HG03457 (cell line): ENCODE measurements around the gene INPP5A.
"Not testable (repeated sequence)": the region's sequence is repeated elsewhere in the genome, so short reads cannot be mapped to it uniquely, and the experiment has no call there.

Source experiments
- ATAC-seq: cut with Tn5 transposase; IDR thresholded peaks from one replicate; pipeline ENCODE4 v1.9.1; 2021; ENCODE audit warnings: moderate number of reproducible peaks; ENCODE audit not compliant: unreplicated experiment

The INPP5A gene

DNA sequence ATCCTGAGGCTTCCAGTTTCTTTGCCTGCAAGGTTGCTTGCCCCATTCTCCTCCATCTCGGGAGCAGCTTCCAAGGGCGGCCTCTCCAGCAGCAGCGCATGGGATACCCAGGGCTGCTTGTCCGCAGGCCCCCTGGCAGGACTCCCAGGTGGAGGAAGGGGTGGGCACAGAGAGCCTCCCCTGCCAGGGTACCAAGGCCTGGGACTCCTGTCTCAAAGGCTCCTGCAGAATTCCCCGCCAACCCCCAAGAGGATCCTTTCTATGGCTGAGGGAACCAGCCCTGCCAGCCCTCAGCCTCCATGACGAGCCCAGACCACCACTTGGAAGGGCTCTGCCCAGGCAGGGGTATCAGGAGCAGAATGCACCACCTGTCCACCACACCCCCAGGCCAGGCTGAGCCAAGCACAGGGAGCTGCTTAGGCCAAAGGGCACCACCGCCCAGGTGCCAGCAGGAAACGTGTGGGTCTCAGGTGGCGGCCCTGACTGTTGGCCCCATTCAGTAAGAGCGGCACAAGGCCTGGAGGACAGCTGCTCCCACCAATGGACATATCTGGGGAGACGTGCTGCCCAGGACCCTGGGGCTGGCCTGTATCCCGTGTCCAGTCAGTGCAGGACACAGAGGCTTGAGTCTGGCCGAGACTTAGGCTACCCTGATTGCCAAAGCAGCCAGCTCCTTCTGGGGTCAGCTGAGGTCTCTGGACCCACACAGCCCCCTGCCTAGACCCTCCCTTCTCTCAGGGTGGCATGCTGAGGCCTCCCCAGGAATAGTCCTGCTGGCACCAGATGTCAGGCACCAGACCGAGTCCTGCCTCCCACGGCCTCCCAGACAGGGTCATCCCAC lies 33.8 kb upstream of the INPP5A start:
- no peak for ATAC-seq

DNA sequence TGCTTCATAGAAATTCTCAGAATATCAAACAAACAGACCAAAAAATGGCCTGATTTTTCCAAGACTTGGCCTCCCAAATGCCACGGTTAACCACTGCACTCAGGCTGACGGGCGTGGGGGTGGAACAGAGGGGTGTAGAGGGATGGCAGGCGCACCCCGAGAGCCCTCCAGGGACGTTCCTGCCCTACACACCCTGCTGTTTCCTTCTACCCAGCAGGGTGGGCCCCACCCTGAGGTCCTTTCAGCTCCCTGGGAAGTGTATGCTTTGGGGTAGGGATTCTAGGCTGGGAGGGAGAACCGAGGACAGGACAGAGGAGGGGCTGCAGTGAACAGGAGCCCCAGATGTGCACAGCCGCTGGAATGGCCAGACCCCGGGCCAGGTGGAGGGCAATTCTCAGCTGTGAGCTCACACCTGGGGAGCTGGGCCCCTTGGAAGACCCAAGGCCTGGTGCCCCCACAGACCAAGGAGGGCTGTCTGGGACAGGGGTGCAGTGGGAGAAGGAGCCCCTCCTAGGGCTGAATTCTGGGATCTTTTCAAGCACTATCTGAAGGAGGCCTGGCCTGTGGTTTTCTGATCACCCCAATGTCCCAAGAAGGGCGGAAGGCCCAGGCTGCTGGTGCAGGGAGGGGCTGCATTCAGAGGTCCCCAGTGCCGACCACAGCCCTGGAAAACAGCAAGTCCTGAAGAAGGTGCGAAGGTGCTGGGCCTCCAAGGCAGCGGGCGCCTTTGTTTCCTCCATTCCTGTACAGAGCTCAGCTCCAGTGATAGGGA lies 32.9 kb upstream of the INPP5A start:
- ATAC-seq: no peak

DNA sequence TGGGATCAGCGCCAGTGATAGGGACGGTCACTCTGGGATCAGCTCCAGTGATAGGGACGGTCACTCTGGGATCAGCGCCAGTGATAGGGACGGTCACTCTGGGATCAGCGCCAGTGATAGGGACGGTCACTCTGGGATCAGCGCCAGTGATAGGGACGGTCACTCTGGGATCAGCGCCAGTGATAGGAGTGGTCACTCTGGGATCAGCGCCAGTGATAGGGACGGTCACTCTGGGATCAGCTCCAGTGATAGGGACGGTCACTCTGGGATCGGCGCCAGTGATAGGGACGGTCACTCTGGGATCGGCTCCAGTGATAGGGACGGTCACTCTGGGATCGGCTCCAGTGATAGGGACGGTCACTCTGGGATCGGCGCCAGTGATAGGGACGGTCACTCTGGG lies 32.0 kb upstream of the INPP5A start:
- not testable (repeated sequence) for ATAC-seq

DNA sequence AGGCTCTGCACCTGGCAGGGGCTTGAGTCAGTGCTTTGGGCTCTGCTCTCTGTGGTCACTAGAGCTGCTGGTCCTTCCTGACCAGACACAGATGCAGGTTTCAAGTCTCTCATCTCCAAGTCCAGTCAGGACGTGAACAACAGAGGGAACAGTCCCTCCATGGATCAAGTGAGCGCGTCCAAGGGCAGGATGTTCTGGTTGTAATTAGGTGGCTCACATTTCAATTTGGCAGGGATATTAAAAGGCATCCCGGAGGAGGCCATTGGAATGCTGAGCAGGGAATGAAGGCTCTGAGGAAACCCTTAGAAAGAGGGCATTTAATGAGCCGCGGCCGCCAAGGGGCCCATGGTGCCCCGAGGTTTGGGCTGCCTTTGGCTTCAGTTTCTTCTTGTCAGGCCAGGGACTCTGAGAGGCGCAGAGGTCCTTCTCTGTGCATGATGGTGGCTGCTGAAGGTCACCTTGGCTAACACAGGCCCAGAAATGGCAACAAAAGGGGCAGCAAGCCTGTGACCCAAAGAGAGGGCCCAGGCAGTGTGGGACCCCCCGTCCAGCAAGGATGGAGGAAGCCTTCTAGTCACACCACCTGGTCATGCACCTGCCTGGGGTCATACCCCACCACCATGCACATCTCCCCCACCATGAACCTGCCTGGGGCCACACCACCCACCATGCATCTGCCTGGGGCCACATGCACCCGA lies 30.7 kb upstream of the INPP5A start:
- ATAC-seq: no peak

DNA sequence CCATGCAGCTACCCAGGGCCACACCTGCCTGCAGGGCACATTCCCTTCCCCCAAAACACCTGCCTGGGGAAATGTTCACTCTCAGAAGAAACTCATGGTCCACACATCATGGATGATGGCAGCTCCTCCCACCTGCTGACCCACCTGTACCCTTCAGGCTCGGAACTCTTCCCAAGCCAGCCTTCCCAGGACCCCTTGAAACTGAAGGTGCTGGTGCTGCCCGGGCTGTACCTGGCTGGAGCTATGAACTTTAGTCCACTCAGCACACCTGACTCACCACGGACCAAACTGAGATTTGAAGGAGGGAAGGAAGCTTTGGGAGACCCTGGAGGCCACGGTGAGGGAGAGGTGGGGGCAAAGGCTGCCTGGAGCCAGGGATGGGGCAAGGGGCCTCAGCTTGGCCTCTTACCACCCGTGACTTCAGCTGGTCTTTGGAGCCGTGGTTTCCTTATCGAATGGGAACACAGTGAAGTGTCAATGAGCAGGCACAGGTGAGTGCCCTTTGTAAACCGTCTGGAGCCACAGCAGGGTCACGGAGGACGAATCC lies 30.1 kb upstream of the INPP5A start:
- ATAC-seq: no peak

DNA sequence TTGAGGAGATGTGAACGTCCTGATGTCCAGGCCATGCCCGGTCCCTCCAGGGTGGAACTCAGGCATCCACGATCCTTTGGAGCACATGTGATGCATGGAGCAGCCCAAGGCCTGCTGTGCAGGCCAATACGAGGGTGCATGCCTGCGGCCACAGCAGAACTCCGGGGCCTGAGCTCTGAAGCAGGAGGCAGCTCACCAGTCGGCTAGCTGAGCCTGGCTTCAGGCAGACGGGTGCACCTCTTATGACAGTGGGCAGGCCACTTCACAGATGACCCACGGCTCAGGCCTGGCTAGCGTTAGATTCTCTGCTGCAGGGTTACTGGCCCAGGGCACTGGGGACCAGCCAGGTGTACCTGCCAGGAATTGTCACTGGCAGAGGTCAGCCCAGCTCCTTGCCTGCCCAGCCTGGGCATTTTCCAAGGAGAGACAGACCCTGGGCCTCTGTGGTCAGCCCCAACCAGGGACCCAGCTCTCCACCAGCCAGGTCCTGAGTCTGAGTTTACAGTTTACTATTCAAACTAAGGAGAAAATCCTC lies 29.6 kb upstream of the INPP5A start:
- no peak for ATAC-seq

DNA sequence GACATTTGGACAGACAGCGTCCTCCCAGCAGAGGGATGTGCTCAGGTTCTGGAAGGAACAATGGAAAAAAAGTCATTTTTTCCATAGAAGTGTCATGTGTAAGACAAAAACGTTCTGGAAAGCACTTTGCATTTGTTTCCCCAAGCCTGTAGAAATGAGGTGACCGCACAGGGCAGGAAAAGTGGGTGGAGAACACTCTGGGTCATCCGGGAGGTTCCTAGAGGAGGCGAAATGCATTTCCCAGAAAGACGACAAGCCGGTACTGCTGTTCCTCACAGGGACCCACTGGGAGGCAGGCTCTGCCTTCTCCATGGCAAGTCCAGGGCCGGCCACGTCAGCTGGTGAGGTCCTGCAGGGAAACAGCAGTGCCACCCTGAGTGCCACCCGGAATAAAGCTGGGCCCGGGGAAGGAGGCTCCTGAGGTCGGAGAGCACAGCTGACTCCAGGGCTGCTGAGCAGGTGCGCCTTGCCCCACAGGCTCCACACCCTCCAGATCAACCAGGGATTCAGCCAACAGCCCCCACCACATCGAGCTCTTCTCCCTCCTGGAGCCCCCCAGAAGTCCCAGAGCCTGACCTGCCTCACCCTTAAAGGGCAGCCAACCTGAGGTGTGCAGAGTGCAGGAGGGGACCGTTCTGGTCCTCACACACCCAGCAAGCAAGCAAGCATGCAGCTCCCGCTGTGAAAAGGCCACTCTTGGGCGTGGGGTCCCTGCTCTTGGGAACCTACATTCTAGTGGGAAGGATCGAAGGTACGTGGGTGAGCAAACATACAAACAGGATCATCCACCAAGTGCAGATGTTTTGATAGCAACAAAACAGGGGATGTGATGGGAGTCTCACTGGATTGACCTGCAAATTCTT lies 28.8 kb upstream of the INPP5A start:
- no peak for ATAC-seq

DNA sequence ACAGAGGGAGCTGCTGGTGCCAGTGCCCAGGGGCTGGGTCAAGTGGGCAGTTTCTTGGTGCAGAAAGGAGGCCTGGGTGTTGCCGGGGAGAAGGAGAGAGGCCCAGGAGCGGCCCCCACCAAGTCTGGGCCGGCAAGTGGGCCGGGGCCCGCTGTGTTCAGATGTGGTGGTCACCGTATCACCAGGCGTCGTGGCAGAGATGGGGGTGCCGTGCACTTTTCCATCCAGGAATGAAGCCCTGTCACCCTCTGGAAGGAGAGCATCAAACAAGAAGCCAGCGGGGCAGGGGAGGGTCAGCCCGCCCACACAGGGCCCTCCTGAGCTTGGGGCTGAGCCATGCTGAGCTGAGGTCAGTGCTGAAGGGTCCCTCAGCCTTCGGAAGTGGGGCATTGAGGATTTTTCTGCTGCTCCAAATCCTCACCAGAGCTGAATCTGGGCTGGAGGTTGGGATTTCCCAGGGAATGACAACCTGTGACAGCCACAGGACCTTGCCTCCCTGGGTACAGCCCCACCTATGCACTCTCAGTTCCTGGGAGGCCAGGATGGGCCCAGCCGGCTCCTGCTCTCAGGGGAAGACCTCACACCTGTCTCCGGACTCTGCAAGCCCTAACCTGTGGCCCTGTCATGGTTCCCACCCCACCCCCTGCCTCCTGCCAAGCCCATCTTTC lies 27.9 kb upstream of the INPP5A start:
- ATAC-seq: no peak

DNA sequence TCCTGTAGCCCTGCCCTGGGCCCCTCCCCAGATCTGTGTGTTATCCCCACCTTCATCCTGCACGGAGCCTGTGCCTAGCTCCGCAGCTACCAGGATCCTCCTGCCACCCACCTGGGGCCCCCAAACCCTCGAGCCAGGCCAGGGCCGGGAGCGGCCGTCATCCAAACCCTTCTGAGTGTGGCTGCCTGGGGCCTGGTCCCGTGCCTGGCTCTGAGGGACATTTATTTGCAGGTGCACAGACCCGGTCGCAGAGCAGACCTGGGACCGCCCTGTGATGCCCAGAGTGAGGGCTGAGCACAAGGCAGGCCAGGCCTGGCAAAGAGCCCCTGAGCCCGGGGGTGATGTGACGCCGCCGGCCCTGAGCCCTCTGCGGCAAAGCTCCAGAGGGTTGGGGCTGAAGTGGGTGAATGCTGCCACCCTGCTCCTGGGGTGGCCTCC lies 27.4 kb upstream of the INPP5A start:
- no peak for ATAC-seq

DNA sequence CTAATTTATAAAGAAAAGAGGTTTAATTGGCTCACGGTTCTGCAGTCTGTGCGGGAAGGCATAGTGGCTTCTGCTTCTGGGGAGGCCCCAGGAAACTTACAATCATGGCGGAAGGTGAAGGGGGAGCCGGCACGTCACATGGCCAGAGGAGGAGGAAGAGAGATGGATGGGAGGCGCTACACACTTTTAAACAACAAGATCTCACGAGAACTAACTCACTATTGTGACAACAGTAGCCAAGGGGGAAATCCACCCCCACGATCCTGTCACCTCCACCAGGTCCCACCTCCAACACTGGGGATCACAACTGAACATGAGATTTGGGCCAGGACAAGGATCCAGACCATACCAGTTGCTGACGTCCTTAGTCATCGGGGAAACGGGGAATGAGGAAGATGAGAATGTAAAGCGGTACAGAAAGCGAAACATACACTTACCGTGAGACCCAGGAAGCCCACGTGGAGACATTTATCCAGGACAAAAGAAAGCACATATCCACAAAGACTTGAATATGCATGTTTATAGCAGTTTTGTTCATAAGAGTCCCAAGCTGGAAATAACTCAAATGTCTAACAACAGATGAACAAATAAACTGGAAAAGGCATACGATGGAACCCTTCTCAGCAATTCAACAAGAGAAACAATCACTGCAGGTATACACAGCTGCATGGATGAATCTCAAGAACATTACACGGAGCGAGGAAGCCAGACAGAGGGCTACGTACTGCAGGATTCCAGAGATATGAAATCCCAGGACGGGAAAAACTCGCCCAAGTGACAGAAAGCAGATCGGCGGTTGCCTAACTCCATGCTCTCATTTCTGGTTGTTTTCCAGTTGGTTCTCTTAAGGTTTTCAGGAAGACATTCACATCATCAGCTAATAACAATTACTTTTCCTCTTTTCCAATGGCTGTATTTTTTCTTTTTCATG lies 26.2 kb upstream of the INPP5A start:
- ATAC-seq: no peak

DNA sequence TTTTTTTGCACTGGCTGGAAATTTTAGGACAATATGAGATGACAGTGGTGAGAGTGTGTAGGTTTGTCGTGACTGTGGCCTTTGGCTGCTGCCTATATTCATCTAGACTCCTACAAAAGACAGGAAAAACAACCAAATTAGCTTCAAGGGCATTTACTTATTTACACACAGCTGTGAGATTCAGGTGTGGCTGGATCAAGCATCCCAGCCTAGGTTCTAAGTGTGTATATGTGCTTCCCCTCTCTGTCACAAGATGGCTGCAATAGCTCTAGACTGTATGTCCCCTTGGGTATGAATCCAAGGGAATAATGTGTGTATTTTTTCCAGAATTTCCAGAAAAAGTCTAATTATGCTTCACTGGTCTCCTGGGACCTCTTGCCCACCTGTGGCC lies 25.5 kb upstream of the INPP5A start:
- no peak for ATAC-seq

DNA sequence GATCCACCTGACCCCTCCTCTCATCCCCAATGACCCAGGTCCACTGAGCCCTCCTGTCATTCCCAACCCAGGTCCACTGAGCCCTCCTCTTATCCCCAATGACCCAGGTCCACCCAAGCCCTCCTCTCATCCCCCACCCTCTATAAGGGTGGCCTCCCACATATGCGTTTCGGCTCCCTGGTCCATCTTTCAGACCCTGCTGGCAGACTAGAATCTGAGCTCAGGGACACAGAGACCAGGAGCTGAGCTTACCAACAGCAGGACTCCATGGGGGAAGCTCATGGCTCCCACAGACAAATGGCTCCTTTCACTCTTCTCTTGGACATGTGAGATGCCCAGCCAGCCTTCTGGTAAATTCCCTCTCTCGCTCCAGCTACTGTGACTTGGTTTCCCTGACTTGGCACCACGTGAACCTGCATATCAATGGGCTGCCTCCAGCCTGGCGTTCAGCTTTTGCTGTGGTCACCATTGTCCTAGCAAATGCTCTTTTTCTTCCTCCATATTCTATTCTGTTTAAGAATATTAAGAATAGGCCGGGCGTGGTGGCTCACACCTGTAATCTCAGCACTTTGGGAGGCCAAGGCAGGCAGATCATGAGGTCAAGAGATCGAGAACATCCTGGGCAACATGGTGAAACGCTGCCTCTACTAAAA lies 24.8 kb upstream of the INPP5A start:
- ATAC-seq: no peak

DNA sequence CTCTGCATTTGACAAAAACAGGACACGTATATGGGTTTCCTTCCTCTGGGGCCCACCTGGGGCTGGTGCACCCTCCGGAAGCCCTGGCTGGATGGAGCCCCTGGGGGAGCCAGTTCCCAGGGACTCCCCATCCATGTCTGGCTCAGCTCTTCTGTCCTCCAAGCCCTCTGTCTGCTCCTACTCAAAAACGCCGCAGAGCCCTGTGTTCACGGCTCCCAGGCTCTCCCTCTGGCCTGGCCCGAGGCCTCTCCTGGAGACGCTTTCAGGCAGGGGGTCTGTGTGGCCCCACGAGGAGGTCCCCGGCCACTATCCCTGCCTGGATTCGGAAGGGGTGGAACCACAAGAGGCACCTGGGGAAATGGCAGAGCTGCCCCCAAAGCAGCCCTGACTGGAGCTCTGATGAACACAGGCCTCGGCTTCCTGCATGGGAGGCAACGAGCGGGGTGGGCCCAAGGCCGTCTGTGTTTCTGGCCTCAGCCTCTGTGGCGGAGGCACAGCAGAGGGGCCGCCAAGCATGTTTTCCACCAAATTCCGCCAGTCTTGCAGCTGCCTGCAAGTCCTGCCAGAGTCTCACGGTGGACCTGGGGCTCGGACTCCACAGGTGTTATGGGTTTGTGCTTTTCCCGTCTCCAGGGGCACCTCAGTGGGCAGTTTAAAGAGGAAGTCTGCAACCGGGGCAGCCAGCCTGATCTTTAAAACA lies 22.6 kb upstream of the INPP5A start:
- ATAC-seq: no peak

DNA sequence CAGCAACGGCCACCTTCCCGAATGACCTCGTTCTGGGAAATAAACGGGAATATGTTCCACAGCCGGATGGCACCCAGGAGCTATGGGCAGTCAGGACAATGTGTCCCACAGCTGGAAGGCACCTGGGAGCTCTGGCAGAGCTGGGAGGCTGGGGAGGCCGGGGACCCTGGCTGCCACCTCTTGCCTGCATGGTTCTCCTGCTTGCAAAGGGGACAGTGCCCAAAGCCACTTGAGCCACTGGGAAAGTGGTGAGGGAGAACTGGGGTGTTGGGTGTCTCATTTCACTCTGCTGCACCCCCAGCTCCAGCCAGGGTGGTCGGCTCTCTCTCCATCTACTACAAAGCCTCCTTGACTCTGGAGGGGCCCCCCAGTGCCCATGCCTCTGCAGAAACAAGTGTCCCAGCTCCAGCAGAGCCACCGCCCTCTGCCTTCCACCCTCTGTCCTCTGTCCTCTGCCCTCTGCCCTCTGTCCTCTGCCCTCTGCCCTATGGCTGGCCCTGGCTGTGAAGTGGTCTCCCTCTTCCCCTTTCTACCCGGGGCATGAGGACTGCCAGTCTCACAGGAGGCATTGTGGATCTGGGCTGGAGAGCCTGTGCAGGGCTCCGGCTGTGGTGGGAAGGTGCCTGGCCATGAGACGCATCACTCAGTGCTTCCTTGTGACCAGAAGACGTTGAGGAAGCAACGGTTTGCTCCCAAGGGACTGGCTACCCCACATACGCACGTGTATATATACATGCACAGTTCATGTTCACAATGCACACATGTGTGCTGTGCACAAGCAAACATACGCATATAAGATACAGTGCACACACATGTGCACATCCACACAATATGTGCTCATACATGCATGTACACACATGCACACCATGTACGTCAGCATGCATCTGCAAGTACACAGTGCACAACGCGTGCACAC lies 21.5 kb upstream of the INPP5A start:
- no peak for ATAC-seq

DNA sequence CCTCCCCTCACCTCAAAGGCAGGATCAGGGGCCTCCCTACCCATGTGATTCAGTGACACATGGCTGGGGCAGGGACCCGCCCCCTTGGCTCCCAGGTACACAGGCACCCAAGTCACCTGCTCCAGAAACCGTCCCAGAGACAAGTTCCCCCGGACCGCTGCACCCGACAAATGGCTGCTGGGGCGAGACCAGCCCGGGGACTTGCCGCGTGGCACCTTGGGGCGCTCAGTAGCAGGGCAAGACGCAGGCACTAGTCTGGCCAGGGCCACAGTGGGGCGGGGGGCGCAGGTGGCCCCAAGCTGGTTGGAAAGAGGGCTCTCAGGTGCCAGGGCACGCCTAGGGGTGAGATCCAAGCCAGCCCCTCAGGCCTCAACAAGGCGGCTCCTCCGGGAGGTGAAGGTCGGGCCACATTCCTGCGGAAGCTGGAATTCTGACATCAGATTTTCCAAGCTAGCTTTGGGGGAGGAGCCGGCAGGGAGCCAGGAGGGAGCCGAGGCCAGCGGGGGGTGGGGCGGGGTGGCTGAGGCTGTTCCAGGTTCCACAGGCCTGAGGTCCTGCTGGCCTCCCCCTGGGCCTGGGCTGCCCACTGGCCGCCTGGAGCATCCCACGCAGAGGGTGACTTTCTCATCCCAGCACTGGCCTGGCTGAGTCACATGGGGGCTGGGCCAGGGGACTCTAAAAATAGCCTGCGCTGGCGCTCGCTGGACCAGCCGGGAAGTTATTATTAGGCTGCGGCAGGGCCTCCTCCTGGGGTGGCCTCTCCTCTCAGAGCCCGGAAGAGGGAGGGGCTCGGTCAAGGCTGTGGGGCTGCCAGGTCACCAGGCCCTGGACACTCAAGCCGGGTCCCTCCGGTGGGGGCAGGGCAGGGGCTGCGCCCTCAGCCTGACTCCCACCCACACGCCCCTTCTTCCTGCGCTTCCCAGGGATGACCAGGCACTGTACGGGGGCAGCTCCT lies 20.5 kb upstream of the INPP5A start:
- no peak for ATAC-seq
